AG04449 (cell line): ENCODE results near the gene IL11RA.

Experiments
- CTCF ChIA-PET: fragments of 350-600 bp; formaldehyde crosslinking; extraction: SDS; loops from one replicate; lab custom pipeline; 2021; ENCODE audit warnings: antibody characterized with exemption; lab: Yijun Ruan, JAX
- POLR2A ChIA-PET: fragments of 400-600, 350-600 bp; formaldehyde crosslinking; extraction: SDS; loops from one replicate; lab custom pipeline; 2020; ENCODE audit warnings: antibody characterized with exemption, inconsistent platforms; lab: Yijun Ruan, JAX
- DNase-seq: peaks from one replicate; pipeline ENCODE4 v3.0.0-alpha.2; 2010; ENCODE audit warnings: low read depth, low spot score
- H3K4me3 ChIP-seq: 2 replicates; pipeline ENCODE4 v1.5.1; 2011; ENCODE audit warnings: low read depth, mild to moderate bottlenecking, control low read depth, low read length
- TF ChIP-seq, protein P1 (sequence below): IDR thresholded peaks from one replicate; pipeline ENCODE4 v1.5.1; 2011; ENCODE audit warnings: mild to moderate bottlenecking, moderate library complexity, low read length, control low read depth, inconsistent platforms; ENCODE audit not compliant: insufficient read depth; ENCODE audit errors: missing control alignments

The IL11RA gene

DNA sequence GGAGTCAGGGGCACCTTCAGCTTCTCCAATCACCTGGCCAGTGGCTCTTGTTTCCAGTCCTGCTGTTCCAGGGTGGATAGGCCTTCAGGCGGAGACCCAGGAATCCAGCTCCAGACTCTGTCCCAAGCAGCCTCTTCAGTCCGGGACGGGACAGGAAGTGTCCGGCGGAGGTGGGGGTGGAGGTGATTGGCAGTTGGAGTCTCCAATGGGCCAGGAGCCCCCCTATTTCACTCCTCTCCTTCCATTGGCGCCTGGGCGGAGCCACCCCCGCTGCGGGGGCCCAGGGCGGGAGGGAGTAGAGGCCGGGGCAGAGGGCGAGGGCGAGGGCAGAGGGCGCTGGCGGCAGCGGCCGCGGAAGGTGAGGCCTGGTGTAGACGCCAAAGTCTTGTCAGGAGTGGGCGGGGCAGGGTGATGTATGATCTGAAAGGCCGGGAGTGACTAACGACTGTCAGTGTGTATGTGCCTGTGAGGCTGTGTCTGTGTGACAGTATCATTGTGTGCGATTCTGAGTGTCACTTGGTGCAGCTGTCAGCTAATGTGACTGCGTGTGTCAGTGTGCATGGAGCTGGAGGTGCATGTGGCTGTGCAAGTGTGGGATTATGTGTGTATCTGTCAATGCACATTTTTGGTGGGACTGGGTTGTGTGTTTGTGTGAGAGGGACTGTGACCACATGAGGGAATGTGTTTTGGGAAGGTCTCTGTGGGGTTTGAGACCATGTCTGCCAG lies at the start of gene IL11RA:
IL11RA (plus strand) TSS at position 310 of the 726 bp plus-strand sequence. CDS start 3,033 bp downstream, outside the sequence.
- TF ChIP-seq, protein P1, sequence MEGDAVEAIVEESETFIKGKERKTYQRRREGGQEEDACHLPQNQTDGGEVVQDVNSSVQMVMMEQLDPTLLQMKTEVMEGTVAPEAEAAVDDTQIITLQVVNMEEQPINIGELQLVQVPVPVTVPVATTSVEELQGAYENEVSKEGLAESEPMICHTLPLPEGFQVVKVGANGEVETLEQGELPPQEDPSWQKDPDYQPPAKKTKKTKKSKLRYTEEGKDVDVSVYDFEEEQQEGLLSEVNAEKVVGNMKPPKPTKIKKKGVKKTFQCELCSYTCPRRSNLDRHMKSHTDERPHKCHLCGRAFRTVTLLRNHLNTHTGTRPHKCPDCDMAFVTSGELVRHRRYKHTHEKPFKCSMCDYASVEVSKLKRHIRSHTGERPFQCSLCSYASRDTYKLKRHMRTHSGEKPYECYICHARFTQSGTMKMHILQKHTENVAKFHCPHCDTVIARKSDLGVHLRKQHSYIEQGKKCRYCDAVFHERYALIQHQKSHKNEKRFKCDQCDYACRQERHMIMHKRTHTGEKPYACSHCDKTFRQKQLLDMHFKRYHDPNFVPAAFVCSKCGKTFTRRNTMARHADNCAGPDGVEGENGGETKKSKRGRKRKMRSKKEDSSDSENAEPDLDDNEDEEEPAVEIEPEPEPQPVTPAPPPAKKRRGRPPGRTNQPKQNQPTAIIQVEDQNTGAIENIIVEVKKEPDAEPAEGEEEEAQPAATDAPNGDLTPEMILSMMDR, result no peak
- DNase-seq, result peak; percentile 40
- CTCF ChIA-PET, result interaction anchor here (0.9 to 13.8 kb wide), 9 partner anchors 12 to 273 kb away, joined by 3 to 153 read pairs (median 4); partner anchors contain the start of genes CCL27, RPP25L and SIGMAR1
- POLR2A ChIA-PET, result interaction anchor here (0.6 to 2.5 kb wide), 4 partner anchors 9 to 1824 kb away, joined by 3 to 8 read pairs (median 4); partner anchors contain the start of gene SIGMAR1
- peak within 1 kb of the TSS; percentile 70 for H3K4me3 ChIP-seq

DNA sequence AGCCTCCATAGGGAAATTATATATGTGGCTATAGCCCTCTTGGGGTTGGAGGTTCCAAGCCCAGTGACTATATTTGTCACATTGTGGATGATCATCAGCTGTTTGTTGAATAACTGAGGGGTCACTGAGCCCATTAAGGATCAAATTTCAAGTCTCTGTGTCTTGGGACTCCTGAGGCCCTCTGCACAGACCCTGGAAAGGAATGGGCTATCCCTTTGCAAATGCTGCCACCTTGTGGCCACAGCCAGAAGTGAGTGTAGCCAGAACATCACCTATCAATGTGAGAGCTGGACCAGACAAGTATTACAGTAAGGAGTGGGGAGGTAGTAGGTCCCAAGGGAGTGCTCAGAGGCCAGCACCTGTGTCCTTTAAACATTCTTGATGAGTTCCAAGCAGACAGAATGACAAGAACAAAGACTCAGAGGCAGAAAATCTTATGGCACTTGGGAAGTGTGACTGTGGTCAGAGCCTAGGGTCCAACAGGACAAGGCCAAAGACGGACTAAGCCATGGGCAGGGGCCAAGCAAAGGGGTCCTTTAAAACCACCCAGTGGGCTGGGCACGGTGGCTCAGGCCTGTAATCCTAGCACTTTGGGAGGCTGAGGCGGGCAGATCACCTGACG lies 48.3 kb upstream of the IL11RA start:
- ChIA-PET POLR2A (no interaction called here), CTCF (interaction anchor here (0.6 to 5.9 kb wide), 51 partner anchors 10 to 663 kb away, joined by 3 to 110 read pairs (median 5); partner anchors contain the start of genes ARID3C, DCTN3, GALT and RPP25L)
- DNase-seq, result no peak
- TF ChIP-seq, protein P1, result peak; percentile 88
- H3K4me3 ChIP-seq, result no peak overlapping the region

GRCh38 chr9:34606190-34606589 lies 45.8 kb upstream of the IL11RA start:
- DNase-seq, result no peak
- ChIA-PET CTCF (interaction anchor here (0.8 to 5.9 kb wide), 10 partner anchors 9 to 351 kb away, joined by 3 to 110 read pairs (median 36); partner anchors contain the start of genes RPP25L and SIGMAR1), POLR2A (no interaction called here)
- H3K4me3 ChIP-seq, result no peak overlapping the region
- TF ChIP-seq, protein P1, result no peak

DNA sequence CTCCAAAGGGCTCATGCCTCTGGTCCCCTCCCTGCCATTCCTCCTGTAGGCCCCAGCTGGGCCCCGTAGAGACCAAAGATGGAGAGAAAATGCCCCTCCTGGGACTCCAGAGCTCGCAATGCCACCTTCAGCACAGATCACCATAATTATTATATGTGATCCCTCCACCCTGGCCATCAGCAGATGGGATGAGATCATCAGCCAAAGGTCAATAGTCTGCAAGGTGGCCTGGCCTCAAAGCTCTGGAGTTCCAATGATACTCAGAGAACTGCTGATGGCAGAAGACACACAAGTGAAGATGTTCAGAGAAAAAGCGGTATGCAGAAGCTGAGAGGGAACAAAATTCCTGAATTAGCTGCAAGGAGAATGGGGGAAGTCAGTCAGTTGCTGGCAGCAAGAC lies 45.1 kb upstream of the IL11RA start:
- no peak overlapping the region for H3K4me3 ChIP-seq
- POLR2A ChIA-PET, result no interaction called here
- DNase-seq, result no peak
- CTCF ChIA-PET, result interaction anchor here (0.8 to 5.9 kb wide), 10 partner anchors 8 to 352 kb away, joined by 3 to 110 read pairs (median 33); partner anchors contain the start of genes RPP25L and SIGMAR1
- TF ChIP-seq, protein P1, result no peak

DNA sequence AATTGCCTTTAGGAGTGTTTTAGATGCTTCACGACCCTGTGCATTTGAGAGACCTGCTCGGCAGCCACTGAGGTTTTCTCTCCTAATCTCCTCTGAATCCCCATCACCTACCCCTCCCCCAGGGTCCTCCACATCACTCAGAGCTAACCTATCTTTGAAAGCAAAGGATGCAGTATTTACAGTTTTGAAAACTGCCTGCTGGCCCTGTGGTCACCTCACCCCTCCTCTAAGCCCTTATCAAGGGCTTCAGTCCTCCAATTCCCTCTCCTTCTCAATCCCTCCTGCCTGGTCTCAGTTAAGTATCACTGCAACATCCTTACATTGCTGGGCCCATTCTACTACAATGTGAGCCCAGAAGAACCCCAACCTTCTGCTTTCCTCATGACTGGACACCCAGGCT lies 44.7 kb upstream of the IL11RA start:
- no peak overlapping the region for H3K4me3 ChIP-seq
- ChIA-PET CTCF (interaction anchor here (0.8 to 5.9 kb wide), 10 partner anchors 8 to 352 kb away, joined by 3 to 110 read pairs (median 33); partner anchors contain the start of genes RPP25L and SIGMAR1), POLR2A (no interaction called here)
- no peak for DNase-seq
- TF ChIP-seq, protein P1, result no peak
